HEK293 (cell line): ENCODE measurements around the gene MYOM3.
A peak's percentile ranks its signal among the peaks of the same experiment; 100 is the strongest.

Source experiments
- CTCF ChIA-PET: fragments of 350-600 bp; formaldehyde crosslinking; extraction: SDS; loops from one replicate; lab custom pipeline; 2021; ENCODE audit warnings: antibody characterized with exemption; lab: Yijun Ruan, JAX
- POLR2A ChIA-PET: fragments of 300-600 bp; formaldehyde crosslinking; extraction: SDS; loops from one replicate; lab custom pipeline; 2020; ENCODE audit warnings: antibody characterized with exemption, inconsistent platforms; lab: Yijun Ruan, JAX
- H3K27ac ChIP-seq: fragments of 200-500 bp; sonication (Bioruptor generic); 2 replicates; pipeline ENCODE4 v1.5.1; 2014; ENCODE audit warnings: low read depth, low read length, control low read depth, inconsistent platforms; ENCODE audit errors: extremely low read depth
- H3K36me3 ChIP-seq, 2 experiments: fragments of 200-500 bp in 1 of 2; sonication (Bioruptor generic) in 1 of 2; 1 replicate in 1 of 2; 2 replicates in 1 of 2; pipeline ENCODE4 v1.5.1; 2014 to 2017; ENCODE audit warnings: inconsistent platforms in 2 of 2, low read length in 2 of 2; ENCODE audit not compliant: control insufficient read depth in 2 of 2, insufficient read depth in 1 of 2
- H3K4me1 ChIP-seq: fragments of 200-500 bp; sonication (Bioruptor generic); 2 replicates; pipeline ENCODE4 v1.5.1; 2014; ENCODE audit warnings: mild to moderate bottlenecking, low read length, inconsistent platforms; ENCODE audit not compliant: control insufficient read depth, insufficient read depth
- H3K4me3 ChIP-seq: 2 replicates; pipeline ENCODE4 v1.5.1; 2011; ENCODE audit warnings: low read depth, mild to moderate bottlenecking, control low read depth, low read length, moderate library complexity
- H3K9me3 ChIP-seq: fragments of 200-500 bp; sonication (Bioruptor generic); 2 replicates; pipeline ENCODE4 v1.5.1; 2014; ENCODE audit warnings: low read depth, low read length, inconsistent platforms; ENCODE audit not compliant: control insufficient read depth, insufficient read depth
- GLIS1 ChIP-seq: fragments of 450-650 bp; formaldehyde crosslinking; IDR thresholded peaks from 2 replicates; pipeline ENCODE4 v1.5.1; 2016; ENCODE audit warnings: missing biosample characterization, missing genetic modification characterization
- KLF7 ChIP-seq: fragments of 450-650 bp; formaldehyde crosslinking; IDR thresholded peaks from 2 replicates; pipeline ENCODE4 v1.5.1; 2016; ENCODE audit warnings: missing biosample characterization, missing genetic modification characterization, borderline replicate concordance
- REST ChIP-seq: fragments of 450-650 bp; formaldehyde crosslinking; IDR thresholded peaks from 2 replicates; pipeline ENCODE4 v1.5.1; 2016; ENCODE audit warnings: missing biosample characterization, missing genetic modification characterization
- SP7 ChIP-seq: fragments of 450-650 bp; formaldehyde crosslinking; IDR thresholded peaks from 2 replicates; pipeline ENCODE4 v1.5.1; 2016; ENCODE audit warnings: missing biosample characterization, missing genetic modification characterization
- TRIM28 ChIP-seq: IDR thresholded peaks from 2 replicates; pipeline ENCODE4 v1.6.1; 2011; ENCODE audit warnings: low read length, control low read depth, borderline replicate concordance
- ZBTB17 ChIP-seq: fragments of 450-650 bp; formaldehyde crosslinking; IDR thresholded peaks from 2 replicates; pipeline ENCODE4 v1.5.1; 2016; ENCODE audit warnings: missing biosample characterization, missing genetic modification characterization
- ZBTB20 ChIP-seq: fragments of 450-650 bp; formaldehyde crosslinking; IDR thresholded peaks from 2 replicates; pipeline ENCODE4 v1.5.1; 2016; ENCODE audit warnings: missing biosample characterization, missing genetic modification characterization
- ZBTB6 ChIP-seq: fragments of 450-650 bp; formaldehyde crosslinking; IDR thresholded peaks from 2 replicates; pipeline ENCODE4 v1.5.1; 2017; ENCODE audit warnings: missing biosample characterization, missing genetic modification characterization
- ZNF114 ChIP-seq: fragments of 450-650 bp; formaldehyde crosslinking; IDR thresholded peaks from 2 replicates; pipeline ENCODE4 v1.5.0; 2017; ENCODE audit warnings: missing biosample characterization, missing genetic modification characterization
- ZNF148 ChIP-seq: fragments of 450-650 bp; formaldehyde crosslinking; IDR thresholded peaks from 2 replicates; pipeline ENCODE4 v1.5.0; 2017; ENCODE audit warnings: missing biosample characterization, missing genetic modification characterization, borderline replicate concordance
- ZNF223 ChIP-seq: fragments of 450-650 bp; formaldehyde crosslinking; IDR thresholded peaks from 2 replicates; pipeline ENCODE4 v1.5.1; 2016; ENCODE audit warnings: missing biosample characterization, missing genetic modification characterization
- ZNF600 ChIP-seq: fragments of 450-650 bp; formaldehyde crosslinking; IDR thresholded peaks from 2 replicates; pipeline ENCODE4 v1.5.1; 2016; ENCODE audit warnings: missing biosample characterization, missing genetic modification characterization
- ZNF639 ChIP-seq: fragments of 450-650 bp; formaldehyde crosslinking; IDR thresholded peaks from 2 replicates; pipeline ENCODE4 v1.5.1; 2016; ENCODE audit warnings: missing biosample characterization, missing genetic modification characterization
- ZNF791 ChIP-seq: fragments of 450-650 bp; formaldehyde crosslinking; IDR thresholded peaks from 2 replicates; pipeline ENCODE4 v1.5.1; 2016; ENCODE audit warnings: missing biosample characterization, missing genetic modification characterization

MYOM3 gene

GRCh38 chr1:24021403-24022266 lies 90.3 kb downstream of the MYOM3 start:
- peak overlapping the region; percentile 1; the same call in 1 of the 2 replicates for H3K27ac ChIP-seq
- CTCF ChIA-PET: interaction anchor here (0.6 kb wide), 1 partner anchor 908 kb away, joined by 3 read pairs; no protein-coding TSS in a partner anchor
- no peak overlapping the region for H3K4me3 ChIP-seq
- TF ChIP-seq ZBTB17 (0 out of 2 replicates have a peak, but pooled peaks have one; percentile 13), GLIS1 (tag by site-specific recombination) (peak; percentile 22; the same call in 1 of the 2 replicates), ZNF600 (tag by site-specific recombination) (0 out of 2 replicates have a peak, but pooled peaks have one; percentile 34), ZBTB6 (tag by site-specific recombination) (no peak), ZNF148 (tag by site-specific recombination) (no peak), SP7 (tag by site-specific recombination) (0 out of 2 replicates have a peak, but pooled peaks have one; percentile 18)
- no peaks in the 10 kb centered on the region for H3K36me3 ChIP-seq
- H3K9me3 ChIP-seq: no peaks in the 10 kb centered on the region
- H3K4me1 ChIP-seq: peaks cover 9% of the 10 kb centered on the region
- POLR2A ChIA-PET: interaction anchor here (1.3 to 1.5 kb wide), 2 partner anchors 41 to 62 kb away, joined by 5 to 7 read pairs; partner anchors contain the start of genes PNRC2 and SRSF10

GRCh38 chr1:24020470-24020869 lies 91.5 kb downstream of the MYOM3 start:
- no peak overlapping the region for H3K4me3 ChIP-seq
- H3K4me1 ChIP-seq: peaks cover 12% of the 10 kb centered on the region
- 0 out of 2 replicates have a peak overlapping the region, but pooled peaks have one; percentile 14 for H3K27ac ChIP-seq
- no peaks in the 10 kb centered on the region for H3K36me3 ChIP-seq
- no peaks in the 10 kb centered on the region for H3K9me3 ChIP-seq
- POLR2A ChIA-PET: no interaction called here
- CTCF ChIA-PET: no interaction called here
- TF ChIP-seq ZBTB20 (tag by site-specific recombination) (peak; percentile 70), REST (no peak)

- Histone ChIP-seq H3K36me3 (no peaks in the 10 kb centered on the region), H3K4me3 (no peak overlapping the region), H3K27ac (no peak overlapping the region), H3K4me1 (peaks cover 12% of the 10 kb centered on the region), H3K9me3 (no peaks in the 10 kb centered on the region)
- TF ChIP-seq KLF7 (tag by site-specific recombination): no peak
- TF ChIP-seq ZNF148 (tag by site-specific recombination): no peak
- TF ChIP-seq ZNF114 (tag by site-specific recombination): no peak
- no peak for TF ChIP-seq ZNF791 (tag by site-specific recombination)
- no peak for TF ChIP-seq TRIM28
- no peak for TF ChIP-seq ZNF639 (tag by site-specific recombination)
- no peak for TF ChIP-seq ZNF223 (tag by site-specific recombination)
- ChIA-PET CTCF (no interaction called here), POLR2A (interaction anchor here (2.0 kb wide), 1 partner anchor 10 kb away, joined by 8 read pairs; no protein-coding TSS in a partner anchor)
Measured at GRCh38 chr1:24020025-24020424, 91.9 kb downstream of the MYOM3 start.
